ENCODE measurements around the gene MT3.

The MT3 gene

DNA sequence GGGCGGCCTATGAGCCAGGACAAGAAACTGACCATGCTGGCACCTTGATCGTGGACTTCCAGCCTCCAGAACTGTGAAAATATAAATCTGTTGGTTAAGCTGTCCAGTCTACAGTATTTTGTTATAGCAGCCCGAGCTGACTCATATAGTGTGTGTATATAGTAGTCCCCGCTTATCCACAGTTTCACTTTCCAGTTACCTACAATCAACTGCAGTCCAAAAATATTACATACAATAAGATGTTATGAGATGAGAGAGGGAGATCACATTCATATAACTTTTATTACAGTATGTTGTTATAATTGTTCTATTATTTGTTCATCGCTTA lies 4.9 kb downstream of the MT3 start:
- H3K4me1 Mint-ChIP-seq (ENCODE audit: low read depth), result no peaks in the 10 kb centered on the region
- no peaks in the 10 kb centered on the region for H3K36me3 Mint-ChIP-seq (ENCODE audit: low read depth)
- H3K9me3 Mint-ChIP-seq, result no peaks in the 10 kb centered on the region
- no peak overlapping the region for H3K4me3 Mint-ChIP-seq
- no peak overlapping the region for H3K27ac Mint-ChIP-seq
- peaks cover 31% of the 10 kb centered on the region for H3K27me3 Mint-ChIP-seq (ENCODE audit: low read depth)

DNA sequence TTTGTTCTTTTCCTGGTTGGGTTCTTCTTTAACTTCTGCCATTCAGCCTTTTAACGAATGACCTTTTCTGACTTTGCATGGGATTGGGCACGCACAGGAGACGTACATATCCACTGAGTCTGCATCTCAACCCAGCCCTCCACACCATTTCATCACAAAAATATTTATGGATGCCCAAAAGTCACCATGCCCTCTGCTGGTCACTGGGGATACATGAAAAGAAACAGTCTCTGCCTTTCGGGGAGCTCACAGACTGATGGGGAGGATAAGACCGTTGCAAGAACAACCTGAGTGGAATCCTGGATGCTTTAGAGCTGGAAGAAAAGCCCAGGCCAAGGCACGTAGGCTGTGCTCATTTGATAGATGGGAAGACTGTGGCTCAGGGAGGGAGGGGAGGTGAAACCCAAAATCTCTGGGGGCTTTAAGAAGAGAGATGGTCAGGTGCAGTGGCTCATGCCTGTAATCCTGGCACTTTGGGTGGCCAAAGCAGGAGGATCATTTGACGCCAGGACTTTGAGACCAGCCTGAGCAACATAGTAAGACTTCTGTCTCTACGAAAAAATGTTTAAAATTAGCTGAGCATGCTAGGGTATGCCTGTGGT lies 11.2 kb downstream of the MT3 start:
- no peaks in the 10 kb centered on the region for H3K9me3 Mint-ChIP-seq
- peaks cover 7% of the 10 kb centered on the region for H3K4me1 Mint-ChIP-seq (ENCODE audit: low read depth)
- H3K4me3 Mint-ChIP-seq, result no peak overlapping the region
- H3K27ac Mint-ChIP-seq, result no peak overlapping the region
- no peaks in the 10 kb centered on the region for H3K36me3 Mint-ChIP-seq (ENCODE audit: low read depth)
- H3K27me3 Mint-ChIP-seq (ENCODE audit: low read depth), result peaks cover 34% of the 10 kb centered on the region

DNA sequence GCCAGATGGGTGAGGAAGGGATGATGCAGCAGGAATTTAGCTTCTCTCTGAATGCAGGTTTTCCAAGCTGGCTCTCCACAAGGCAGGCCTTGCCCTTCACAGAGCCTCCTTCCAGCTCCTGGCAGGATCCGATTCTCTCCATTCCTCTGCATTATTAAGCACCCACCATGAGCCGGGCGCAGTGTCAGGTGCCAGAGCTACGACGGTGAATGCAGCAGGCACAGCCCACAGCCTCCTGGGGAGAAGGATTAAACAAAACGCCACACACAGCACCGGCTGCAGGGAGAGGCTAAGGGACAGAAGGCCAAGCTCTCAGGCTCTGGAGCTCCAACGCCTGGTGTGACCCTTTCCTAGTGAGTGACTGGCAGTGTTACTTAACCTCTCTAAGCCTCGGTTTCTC lies 12.0 kb downstream of the MT3 start:
- H3K27ac Mint-ChIP-seq, result no peak overlapping the region
- H3K27me3 Mint-ChIP-seq (ENCODE audit: low read depth), result peaks cover 28% of the 10 kb centered on the region
- H3K4me1 Mint-ChIP-seq (ENCODE audit: low read depth), result peaks cover 9% of the 10 kb centered on the region
- no peak overlapping the region for H3K4me3 Mint-ChIP-seq
- no peaks in the 10 kb centered on the region for H3K36me3 Mint-ChIP-seq (ENCODE audit: low read depth)
- H3K9me3 Mint-ChIP-seq, result no peaks in the 10 kb centered on the region

DNA sequence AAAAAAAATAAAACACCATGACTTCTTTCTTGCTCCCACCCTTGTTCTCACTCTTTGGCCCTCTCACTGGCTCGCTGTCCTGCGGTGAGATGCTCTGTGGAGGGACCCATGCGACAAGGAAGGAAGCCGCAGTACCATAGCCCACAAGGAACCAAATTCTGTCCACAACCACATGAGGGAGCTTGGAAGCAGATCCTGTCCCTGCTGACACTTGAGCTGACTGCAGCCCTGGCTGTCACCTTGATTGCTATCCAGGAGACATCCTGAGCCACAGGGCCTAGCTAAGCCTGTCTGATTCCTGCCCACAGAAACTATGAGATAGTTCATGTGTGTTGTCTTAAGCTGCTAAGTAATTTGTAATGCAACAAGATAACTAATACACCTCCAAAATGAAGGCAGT lies 14.3 kb downstream of the MT3 start:
- no peaks in the 10 kb centered on the region for H3K9me3 Mint-ChIP-seq
- peaks cover 25% of the 10 kb centered on the region for H3K4me1 Mint-ChIP-seq (ENCODE audit: low read depth)
- no peak overlapping the region for H3K27ac Mint-ChIP-seq
- H3K36me3 Mint-ChIP-seq (ENCODE audit: low read depth), result peaks cover 3% of the 10 kb centered on the region
- no peak overlapping the region for H3K4me3 Mint-ChIP-seq
- H3K27me3 Mint-ChIP-seq (ENCODE audit: low read depth), result peaks cover 18% of the 10 kb centered on the region

DNA sequence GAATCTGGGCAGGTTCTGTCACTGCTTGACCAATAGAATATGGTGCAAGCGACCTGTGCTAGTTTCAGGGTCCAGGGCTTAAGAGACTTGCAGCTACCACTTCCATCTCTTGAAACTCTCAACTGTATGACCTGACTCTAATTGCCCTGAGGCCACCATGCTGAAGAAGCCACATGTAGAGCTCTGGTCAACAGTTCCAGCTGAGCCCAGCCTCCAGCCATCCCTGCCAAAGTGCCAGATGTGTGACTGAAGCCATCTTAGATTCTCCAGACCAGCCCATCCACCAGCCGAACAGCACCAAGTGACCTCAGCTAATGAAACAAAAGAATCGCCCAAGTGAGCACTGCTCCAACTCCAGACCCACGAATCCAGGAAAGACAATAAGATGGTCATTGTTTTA lies 15.6 kb downstream of the MT3 start:
- peaks cover 6% of the 10 kb centered on the region for H3K36me3 Mint-ChIP-seq (ENCODE audit: low read depth)
- no peak overlapping the region for H3K27ac Mint-ChIP-seq
- H3K4me3 Mint-ChIP-seq, result no peak overlapping the region
- H3K4me1 Mint-ChIP-seq (ENCODE audit: low read depth), result peaks cover 31% of the 10 kb centered on the region
- no peaks in the 10 kb centered on the region for H3K9me3 Mint-ChIP-seq
- H3K27me3 Mint-ChIP-seq (ENCODE audit: low read depth), result peaks cover 18% of the 10 kb centered on the region

DNA sequence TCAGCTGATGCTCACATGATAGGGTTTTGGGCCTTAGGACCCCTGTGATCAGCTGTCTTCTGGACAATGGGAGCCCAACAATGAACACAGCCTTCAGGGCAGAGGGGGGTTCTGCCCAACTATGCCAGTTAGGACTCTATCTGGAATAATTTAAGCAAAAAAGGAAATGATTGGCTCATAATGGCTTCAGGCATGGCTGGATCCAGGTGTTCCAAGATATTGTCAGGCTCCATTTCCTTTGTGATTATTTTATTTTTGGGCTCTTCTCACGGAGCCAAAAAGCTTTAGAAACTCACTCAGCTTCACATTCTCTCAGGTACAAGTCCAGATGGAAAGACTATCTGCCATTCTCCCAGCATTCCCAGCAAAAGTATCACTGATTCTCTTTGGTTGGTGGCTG lies 16.1 kb downstream of the MT3 start:
- Mint-ChIP-seq H3K27ac (no peak overlapping the region), H3K27me3 (ENCODE audit: low read depth) (peaks cover 13% of the 10 kb centered on the region), H3K4me1 (ENCODE audit: low read depth) (peaks cover 32% of the 10 kb centered on the region), H3K9me3 (no peaks in the 10 kb centered on the region), H3K4me3 (no peak overlapping the region), H3K36me3 (ENCODE audit: low read depth) (peaks cover 6% of the 10 kb centered on the region)

DNA sequence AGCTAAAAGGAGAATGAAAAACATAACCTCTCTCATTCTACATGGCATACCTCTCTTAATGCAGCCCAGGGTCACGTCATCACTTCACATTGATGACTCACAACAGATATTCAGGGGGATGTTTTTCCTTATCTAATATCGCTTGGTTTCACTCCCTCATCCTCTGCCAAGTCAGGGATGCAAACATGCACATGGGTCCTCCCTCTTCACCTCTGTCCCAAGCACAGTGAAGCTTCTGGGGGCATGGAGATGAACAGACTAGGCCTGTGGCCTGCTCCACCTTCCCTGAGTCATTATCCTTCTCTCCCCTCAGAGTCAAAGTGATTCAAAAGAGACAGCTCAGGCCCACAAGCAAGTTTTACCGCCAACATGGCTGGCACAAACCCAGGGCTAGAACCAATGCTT lies 16.7 kb downstream of the MT3 start:
- Mint-ChIP-seq H3K27ac (no peak overlapping the region), H3K36me3 (ENCODE audit: low read depth) (peaks cover 6% of the 10 kb centered on the region), H3K4me1 (ENCODE audit: low read depth) (peaks cover 37% of the 10 kb centered on the region), H3K4me3 (no peak overlapping the region), H3K9me3 (no peaks in the 10 kb centered on the region), H3K27me3 (ENCODE audit: low read depth) (peaks cover 7% of the 10 kb centered on the region)

DNA sequence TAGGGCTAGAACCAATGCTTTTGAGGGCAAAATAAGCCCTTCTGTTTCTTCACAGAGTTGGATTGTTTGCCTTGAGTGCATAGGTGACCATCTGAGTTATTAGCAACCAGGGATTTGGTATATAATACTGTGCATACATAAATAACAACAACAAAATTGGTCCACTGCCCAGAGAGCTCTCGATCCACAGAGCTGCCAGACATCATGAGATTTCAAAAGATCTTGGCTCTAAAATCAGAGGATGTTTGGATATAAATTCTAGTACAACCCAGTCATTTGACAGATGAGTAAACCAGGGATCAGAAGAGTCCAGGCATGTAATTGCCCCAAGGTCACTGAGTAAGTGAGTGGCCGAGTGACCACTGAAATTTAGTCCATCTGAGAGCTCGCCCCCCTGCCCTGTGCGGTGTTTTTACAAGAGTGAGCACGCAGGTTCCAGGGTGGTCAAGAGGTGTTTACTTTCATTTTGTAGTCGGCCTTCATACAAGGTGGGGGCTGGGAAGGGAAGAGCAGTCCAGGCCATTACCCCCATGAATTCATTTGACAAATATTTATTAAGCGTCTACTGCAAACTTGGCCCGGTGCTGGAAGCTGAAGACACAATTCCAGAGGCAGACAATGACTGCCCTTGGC lies 17.3 kb downstream of the MT3 start:
- Mint-ChIP-seq H3K27ac (peak overlapping the region; percentile 28), H3K36me3 (ENCODE audit: low read depth) (peaks cover 6% of the 10 kb centered on the region), H3K4me3 (peak overlapping the region; percentile 19), H3K4me1 (ENCODE audit: low read depth) (peaks cover 42% of the 10 kb centered on the region), H3K27me3 (ENCODE audit: low read depth) (peaks cover 4% of the 10 kb centered on the region), H3K9me3 (no peaks in the 10 kb centered on the region)

DNA sequence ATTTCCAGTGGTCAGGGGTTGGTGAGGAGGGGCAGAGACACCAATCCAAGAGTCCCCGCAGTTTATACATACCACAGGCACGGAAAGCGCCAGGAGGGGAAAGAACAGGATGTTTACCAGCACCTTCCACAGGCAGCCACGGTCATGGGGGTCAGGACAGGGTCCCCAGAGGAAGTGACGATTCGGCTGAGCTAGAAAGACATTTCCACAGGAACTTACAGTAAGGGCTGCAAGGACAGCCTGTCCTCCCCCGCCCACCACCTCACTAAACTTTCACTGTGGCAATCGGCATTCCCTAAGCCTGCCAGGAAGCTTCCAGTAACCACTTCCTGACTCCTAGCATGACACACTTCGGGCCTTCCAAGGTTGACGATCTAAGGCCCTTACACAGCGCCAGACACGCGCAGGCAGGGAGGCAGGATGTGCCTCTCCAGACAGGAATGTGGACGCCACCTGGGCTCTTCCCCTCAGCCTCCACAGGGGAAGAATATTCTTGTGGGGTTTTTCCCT lies 17.8 kb downstream of the MT3 start:
- Mint-ChIP-seq H3K4me1 (ENCODE audit: low read depth) (peaks cover 42% of the 10 kb centered on the region), H3K9me3 (no peaks in the 10 kb centered on the region), H3K27ac (peak overlapping the region; percentile 65), H3K27me3 (ENCODE audit: low read depth) (peaks cover 2% of the 10 kb centered on the region), H3K4me3 (peak overlapping the region; percentile 36), H3K36me3 (ENCODE audit: low read depth) (peaks cover 6% of the 10 kb centered on the region)

DNA sequence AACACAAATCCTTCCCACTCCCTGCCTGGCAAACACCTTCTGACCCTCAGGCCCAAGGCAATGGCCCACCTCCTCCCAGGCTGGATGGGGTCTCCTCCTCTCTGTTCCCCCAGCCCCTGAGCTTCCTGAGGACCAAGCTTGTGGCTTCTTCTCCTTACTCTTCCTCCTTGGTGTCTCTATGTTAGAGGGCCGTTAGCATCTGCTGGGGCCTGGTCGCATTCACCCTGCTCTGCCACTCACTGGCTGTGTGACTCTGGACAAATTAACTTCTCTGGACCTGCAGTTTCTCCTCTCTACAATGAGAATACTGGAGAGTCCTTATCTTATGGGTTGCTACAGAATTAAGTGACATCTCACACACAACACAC lies 18.3 kb downstream of the MT3 start:
- Mint-ChIP-seq H3K27ac (peak overlapping the region; percentile 85), H3K4me3 (peak overlapping the region; percentile 74), H3K27me3 (ENCODE audit: low read depth) (no peaks in the 10 kb centered on the region), H3K36me3 (ENCODE audit: low read depth) (peaks cover 6% of the 10 kb centered on the region), H3K9me3 (no peaks in the 10 kb centered on the region), H3K4me1 (ENCODE audit: low read depth) (peaks cover 42% of the 10 kb centered on the region)

DNA sequence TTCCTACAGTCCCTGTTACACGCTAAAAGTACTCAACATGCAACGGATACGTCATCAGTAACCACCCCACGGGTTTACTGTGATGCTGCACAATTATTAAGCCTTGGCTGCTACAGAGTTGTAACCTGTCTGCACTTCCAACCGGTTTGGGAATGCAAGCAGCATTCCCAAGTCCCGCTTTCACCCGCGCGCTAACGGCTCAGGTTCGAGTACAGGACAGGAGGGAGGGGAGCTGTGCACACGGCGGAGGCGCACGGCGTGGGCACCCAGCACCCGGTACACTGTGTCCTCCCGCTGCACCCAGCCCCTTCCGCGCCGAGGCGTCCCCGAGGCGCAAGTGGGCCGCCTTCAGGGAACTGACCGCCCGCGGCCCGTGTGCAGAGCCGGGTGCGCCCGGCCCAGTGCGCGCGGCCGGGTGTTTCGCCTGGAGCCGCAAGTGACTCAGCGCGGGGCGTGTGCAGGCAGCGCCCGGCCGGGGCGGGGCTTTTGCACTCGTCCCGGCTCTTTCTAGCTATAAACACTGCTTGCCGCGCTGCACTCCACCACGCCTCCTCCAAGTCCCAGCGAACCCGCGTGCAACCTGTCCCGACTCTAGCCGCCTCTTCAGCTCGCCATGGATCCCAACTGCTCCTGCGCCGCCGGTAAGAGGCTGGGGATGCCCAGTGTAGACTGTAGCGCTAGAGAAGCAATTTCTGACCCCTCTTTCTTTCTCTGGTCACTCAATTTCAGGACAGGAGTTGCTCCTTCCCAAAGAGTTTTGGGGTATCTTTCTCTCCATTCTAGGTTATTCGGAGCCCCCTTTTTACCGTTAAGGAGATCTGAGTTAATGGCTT lies 18.9 kb downstream of the MT3 start, which contains the start of gene MT2A:
Gene MT2A, plus strand, starts transcription at position 542 of the 833 bp plus-strand sequence. Its CDS starts 72 bp downstream, at position 614.
- peaks cover 42% of the 10 kb centered on the region for H3K4me1 Mint-ChIP-seq (ENCODE audit: low read depth)

DNA sequence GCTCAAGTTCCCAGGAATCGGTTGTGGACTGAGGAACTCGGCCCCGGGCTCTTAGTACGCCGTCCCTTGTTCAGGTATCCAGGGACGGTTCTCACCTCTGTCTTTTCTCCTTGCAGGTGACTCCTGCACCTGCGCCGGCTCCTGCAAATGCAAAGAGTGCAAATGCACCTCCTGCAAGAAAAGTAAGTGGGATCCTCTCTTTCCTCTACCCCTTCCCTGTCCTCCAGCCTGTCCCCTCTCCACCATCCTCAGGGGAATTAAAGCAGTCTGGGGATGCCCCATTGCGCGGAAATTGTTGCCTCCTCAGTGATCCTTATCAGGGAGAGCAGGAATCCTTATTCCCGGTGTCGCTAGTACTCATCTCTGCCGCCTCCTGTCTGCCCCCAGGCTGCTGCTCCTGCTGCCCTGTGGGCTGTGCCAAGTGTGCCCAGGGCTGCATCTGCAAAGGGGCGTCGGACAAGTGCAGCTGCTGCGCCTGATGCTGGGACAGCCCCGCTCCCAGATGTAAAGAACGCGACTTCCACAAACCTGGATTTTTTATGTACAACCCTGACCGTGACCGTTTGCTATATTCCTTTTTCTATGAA lies 19.6 kb downstream of the MT3 start:
- no peaks in the 10 kb centered on the region for H3K27me3 Mint-ChIP-seq (ENCODE audit: low read depth)
- peaks cover 46% of the 10 kb centered on the region for H3K4me1 Mint-ChIP-seq (ENCODE audit: low read depth)
- peaks cover 6% of the 10 kb centered on the region for H3K36me3 Mint-ChIP-seq (ENCODE audit: low read depth)
- H3K9me3 Mint-ChIP-seq, result no peaks in the 10 kb centered on the region
- H3K4me3 Mint-ChIP-seq, result peak overlapping the region; percentile 95
- peak overlapping the region; percentile 99 for H3K27ac Mint-ChIP-seq

More for the DNA sequence above, 18.9 kb downstream of the MT3 start, which contains the start of gene MT2A:
- Mint-ChIP-seq H3K27me3 (ENCODE audit: low read depth) (no peaks in the 10 kb centered on the region), H3K4me3 (peak within 1 kb of the TSS; percentile 95), H3K9me3 (no peaks in the 10 kb centered on the region), H3K27ac (peak within 1 kb of the TSS; percentile 99), H3K36me3 (ENCODE audit: low read depth) (peaks cover 6% of the 10 kb centered on the region)

DNA sequence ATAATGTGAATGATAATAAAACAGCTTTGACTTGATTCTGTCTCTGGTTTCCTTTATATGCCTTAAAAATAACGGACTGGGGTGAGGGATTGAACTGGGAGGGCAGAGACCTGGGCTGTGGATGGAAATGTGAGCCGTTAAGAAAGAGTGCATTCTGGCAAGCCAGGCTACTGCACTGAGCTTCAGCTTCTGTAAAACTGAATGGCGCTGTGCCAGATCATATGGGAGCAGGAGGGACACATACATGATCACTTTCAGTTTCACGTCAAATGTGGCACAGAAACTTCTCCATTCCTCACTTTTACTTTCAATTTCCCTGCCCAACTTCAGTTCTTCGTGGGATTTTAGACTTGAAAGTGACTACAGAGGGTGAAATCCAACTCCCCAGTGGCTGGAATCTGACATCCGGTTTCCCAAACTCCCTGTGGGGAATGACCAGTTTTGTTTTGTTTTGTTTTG lies 20.2 kb downstream of the MT3 start:
- Mint-ChIP-seq H3K9me3 (no peaks in the 10 kb centered on the region), H3K27ac (peak overlapping the region; percentile 99), H3K36me3 (ENCODE audit: low read depth) (peaks cover 6% of the 10 kb centered on the region), H3K27me3 (ENCODE audit: low read depth) (no peaks in the 10 kb centered on the region), H3K4me1 (ENCODE audit: low read depth) (peaks cover 51% of the 10 kb centered on the region), H3K4me3 (peak overlapping the region; percentile 95)

DNA sequence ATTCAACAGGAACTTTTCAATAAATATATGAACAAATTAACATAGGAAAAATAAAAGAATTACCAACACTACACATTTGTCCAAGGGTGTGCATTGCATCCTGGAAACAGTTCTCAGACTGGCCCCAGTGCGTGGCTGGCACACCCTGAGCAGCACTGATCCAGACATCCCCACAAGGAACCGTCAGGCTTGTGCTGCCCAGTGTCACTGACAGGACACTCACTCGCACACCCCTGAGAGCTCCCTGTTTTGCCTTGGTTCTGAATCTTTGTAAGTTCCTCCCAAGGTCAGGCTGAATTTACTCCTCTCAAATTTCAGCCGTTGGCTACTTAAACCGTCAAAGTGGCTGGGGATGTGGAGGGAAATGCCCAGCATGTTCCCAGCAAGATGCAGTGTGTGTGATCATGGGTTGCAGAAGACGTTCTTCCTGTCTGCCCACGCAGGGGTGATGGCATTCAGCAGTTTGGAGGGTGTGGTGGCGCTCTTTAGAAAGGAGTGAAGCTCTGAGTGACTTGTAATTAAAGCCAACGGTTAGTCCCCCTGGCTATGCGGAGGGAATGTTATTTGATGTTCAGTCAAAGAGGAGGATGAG lies 20.8 kb downstream of the MT3 start:
- H3K9me3 Mint-ChIP-seq, result no peaks in the 10 kb centered on the region
- peaks cover 56% of the 10 kb centered on the region for H3K4me1 Mint-ChIP-seq (ENCODE audit: low read depth)
- H3K27me3 Mint-ChIP-seq (ENCODE audit: low read depth), result no peaks in the 10 kb centered on the region
- H3K4me3 Mint-ChIP-seq, result peak overlapping the region; percentile 95
- H3K27ac Mint-ChIP-seq, result peak overlapping the region; percentile 99
- peaks cover 6% of the 10 kb centered on the region for H3K36me3 Mint-ChIP-seq (ENCODE audit: low read depth)

Data from T-helper 1 cell treated with Interleukin-12 subunit alpha and Interleukin-12 subunit beta and Interleukin-4 antibody, amounts not matched to agents 30 μg/mL and 1 μg/mL, for 36 hours (primary cell).